DMS153 treated with DMSO at 0.1 percent for 48 hours (cell line): ENCODE measurements around the gene RIPK1.
A peak's percentile ranks its signal among the peaks of the same experiment; 100 is the strongest.
"Not testable (repeated sequence)": the region's sequence is repeated elsewhere in the genome, so short reads cannot be mapped to it uniquely, and the experiment has no call there.

Experiments
- DNase-seq: peaks from one replicate; lab custom pipeline; 2025; ENCODE audit not compliant: unreplicated experiment; lab: John Stamatoyannopoulos, UW

Gene RIPK1

DNA sequence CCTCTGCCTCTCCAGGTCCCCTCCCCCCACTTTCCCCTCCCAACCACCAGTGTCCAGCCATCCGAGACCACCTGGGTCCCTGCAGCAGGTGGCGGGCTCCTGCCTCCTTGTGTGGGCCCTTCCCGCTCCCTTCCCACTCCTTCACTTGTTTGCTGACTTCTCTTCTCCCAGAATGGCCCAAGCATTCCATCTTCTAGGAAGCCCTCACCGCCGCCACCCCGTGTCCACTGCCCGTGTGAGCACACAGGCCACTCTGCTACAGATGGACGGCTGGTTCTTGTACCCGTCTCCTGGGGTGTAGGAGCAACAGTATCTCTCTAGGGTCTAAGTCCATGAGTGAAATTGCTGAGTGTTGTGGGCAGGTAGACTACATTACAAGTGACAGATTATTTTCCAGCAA is 65.2 kb downstream of the RIPK1 start:
- no peak for DNase-seq

DNA sequence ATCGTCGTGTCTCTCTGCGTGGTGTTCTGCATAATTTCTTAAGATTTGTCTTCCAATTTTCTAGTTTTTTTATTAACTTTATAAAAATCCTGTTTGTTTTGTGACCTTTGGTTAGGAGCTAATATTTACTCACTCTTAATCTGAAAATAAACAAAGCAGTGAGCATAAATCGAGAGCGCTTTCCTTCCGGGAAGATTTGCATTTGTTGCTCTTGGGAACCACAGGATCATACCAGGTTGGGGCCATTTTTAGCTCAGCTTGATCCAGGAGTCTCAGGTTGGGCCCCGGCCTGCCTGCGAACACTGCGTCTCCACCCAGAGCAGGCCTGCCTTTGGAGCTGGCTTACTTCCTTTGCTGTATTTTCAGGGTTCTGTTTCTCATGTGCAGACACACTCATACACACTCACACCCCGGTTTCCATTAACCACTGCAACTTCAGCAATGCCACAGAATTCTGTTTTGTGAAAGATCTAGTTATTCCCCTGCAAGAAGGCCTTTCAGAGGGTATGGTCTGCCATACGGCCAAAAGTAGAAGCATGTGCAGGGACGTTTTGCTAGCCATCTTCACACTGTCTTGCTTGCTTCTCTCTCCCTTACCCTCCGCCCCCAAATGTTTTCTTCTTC is 67.5 kb downstream of the RIPK1 start:
- DNase-seq = peak; percentile 6

DNA sequence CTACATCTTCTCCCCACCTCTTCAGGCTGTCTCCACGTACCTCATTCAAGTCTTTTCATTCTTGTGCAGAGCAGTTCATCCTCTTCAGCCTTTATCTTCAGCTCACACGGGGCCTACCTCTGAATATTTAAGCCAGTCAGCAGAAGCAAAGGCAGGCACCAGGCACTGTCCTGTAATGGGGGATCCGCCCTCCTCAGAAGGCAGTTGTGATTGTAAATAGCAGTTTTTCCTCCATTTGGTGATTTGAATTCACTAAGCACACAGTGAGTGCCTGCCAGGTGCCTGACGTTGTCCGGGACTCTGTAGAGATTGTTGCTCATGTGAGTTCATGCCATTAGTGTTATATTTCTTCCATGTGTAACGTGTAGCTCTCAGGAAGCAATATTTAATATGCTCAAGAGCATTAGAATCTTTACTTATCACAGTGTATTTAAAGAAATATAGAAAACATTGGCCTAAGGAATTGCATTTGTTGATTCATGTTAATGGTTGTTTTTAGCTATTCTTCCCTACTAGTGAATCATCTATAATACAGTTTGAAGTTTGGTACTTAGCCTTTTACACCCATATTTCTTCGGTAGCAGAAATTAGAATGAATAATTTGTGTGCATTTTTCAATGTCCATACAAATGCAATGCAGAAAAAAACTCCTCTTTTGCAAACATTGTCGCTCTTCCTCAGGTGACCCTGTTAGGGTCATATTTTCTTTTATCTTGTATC is 68.2 kb downstream of the RIPK1 start:
- DNase-seq = no peak

DNA sequence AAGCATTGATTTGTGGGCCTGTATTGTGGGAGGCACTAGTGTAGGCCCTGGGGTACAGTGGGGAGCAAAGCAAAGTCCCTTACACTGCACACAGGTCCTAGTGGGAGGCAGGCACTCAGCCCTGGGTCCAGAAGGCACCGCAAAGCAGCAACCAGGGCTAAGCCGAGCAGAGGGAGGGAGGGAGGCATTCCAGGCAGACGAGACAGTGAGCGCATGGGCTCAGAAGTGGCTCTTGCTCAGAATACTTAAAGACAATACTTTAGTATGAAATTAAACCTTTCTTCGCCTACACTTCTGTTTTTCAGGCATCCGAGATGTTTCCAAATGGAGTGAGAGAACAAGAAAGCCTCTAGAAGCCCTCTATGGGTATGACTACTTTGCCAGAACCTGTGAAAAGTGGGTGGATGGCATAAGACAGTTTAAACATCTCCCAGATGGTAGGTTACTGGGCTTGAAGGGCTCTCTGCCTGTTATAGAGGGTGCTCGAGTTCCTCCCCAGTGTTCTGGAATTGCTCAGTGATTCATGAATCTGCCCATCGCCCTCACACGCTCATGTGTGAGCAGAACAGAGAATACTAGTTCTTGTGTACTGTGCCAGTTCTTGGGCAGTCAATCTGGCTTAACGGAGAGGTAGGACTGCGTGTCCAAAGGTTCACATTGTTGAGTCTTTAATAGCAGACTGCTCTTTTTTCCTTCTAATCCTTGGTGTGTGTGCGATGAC is 68.9 kb downstream of the RIPK1 start:
- DNase-seq = no peak

DNA sequence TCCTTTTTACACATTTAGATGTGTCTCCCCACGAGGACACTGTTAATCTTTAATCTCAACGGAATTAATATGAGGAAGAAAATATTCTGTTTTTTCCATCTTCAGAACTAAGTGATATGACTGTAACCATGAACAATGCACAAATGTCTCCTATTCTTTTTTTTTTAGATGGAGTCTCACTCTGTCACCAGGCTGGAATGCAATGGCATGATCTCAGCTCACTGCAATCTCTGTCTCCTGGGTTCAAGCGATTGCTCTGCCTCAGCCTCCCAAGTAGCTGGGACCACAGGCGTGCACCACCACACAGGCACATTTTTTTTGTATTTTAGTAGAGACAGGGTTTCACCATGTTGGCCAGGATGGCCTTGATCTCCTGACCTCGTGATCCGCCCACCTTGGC is 69.6 kb downstream of the RIPK1 start:
- DNase-seq = not testable (repeated sequence)

DNA sequence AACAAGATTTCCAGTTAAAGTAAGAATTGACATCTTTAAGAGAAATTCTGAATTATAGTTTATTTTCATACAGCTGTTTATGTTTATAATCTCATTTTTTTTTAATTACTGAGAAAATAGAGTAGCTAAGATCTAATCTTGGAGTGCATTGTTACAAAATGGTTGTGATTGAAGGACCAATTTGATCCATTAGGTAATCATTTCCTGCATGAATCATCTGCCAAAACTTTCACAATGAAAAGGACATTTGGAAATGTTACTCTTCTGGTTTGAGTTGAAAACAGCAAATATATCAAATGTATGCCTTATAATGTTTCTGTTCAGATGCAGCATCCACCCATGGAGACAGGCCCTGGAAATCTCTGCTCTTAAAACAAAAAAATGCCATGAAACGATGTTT is 70.0 kb downstream of the RIPK1 start:
- DNase-seq = no peak

DNA sequence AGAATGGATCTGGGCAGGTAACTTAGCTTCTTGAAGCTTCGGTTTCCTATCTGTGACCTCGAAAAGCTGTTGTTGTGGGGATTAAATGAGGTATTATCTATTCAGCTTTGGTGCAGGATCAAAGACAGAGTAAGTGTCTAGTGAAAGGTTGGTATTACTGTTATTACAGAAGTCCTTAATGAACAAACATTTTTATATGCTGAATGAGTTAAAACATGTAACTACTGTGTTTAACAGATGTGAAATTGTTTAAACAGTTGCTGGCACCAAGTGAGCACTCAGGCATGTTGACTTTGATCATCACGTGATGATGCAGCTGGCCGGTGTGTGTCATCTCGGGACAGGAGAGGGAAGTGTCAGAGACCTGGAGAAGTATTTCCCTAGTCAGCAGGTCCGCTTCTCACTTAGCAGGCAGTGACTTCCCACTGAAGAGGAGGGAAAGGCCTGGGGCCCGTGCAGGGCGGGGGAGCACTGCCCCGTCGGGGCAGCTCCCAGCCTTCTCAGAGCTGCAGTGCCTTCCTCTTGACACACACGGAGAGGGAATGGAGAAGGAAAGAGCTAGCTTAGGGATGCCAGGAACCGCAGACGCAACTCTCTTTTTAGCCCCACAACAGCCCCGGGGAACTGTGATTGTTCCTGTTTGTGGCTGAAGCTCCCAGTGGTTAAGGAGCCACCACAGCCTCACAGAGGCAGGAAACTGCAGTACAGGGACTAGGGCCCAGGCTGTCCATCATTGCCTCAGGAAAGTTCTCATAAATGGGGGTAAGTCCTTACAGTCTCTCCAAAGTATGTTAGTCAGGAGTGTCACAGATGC is 71.0 kb downstream of the RIPK1 start:
- DNase-seq = peak; percentile 75

DNA sequence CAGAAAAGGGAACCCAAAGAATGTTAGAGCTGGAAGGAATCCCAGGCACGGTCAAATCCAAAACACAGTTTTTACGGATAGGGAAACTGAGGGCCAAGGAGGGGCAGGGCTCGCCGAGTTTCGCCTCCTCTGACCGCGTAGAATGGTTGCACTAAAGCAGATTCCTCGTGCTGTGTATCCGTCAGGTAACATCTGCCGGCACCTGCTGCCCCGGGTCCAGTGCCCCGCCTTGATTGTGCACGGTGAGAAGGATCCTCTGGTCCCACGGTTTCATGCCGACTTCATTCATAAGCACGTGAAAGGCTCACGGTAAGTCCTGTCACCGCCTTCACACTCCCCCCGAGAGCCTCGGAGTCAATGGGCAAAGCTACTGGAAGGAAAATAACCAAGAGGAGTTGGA is 71.9 kb downstream of the RIPK1 start:
- no peak for DNase-seq

DNA sequence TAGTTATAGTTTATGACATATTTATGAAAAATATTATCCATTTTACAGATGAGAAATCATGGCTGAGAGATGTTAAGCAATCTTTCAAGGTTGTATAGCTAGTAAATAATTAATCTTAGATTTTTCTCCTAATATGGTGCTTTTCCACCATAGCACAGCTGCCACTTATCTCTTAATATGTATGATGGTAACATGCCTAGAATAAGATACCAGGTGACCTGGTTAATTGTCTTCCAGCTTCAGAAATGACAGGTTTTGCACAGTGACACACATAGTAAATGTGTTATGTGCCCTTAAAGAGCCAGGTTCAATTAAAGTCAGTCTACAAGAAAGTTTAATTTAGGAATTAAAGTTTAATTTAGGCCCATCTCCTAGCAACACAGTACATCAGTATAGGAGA is 74.2 kb downstream of the RIPK1 start:
- no peak for DNase-seq

DNA sequence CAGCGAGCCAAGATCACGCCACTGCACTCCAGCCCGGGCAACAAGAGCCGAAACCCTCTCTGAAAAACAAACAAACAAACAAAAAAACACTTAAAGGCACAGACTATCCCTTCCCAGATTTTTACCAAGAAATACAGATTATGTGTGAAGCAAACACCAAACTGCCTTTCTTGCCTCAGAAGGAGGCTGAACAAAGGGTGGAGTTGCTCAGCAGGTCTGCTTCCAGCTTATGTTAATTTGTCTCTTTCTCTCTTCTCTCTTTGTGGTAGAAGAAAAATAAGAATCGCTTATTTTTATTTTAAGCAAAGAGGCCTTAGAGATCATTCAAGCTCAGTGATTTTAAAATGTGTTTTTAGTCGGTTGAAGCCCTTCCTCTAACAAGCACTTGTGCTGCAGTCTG is 74.9 kb downstream of the RIPK1 start:
- DNase-seq = no peak

DNA sequence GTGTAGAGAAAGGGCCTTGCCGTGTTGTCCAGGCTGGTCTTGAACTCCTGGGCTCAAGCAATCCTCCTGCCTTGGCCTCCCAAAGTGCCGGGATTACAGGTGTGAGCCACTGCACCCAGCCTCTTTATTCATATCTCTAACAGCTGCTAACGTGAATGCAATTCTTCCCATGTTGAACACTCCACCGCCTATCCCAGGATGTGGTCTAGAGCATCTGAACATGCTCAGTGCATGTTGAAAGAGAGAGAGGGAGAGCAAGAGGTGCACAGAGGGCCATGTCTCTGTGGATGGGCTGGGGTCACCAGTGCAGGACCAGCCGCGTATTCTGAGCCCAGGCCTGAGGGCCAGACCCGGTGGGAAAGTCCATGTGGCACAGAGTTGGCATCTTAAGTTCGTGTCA is 76.3 kb downstream of the RIPK1 start:
- DNase-seq = no peak

DNA sequence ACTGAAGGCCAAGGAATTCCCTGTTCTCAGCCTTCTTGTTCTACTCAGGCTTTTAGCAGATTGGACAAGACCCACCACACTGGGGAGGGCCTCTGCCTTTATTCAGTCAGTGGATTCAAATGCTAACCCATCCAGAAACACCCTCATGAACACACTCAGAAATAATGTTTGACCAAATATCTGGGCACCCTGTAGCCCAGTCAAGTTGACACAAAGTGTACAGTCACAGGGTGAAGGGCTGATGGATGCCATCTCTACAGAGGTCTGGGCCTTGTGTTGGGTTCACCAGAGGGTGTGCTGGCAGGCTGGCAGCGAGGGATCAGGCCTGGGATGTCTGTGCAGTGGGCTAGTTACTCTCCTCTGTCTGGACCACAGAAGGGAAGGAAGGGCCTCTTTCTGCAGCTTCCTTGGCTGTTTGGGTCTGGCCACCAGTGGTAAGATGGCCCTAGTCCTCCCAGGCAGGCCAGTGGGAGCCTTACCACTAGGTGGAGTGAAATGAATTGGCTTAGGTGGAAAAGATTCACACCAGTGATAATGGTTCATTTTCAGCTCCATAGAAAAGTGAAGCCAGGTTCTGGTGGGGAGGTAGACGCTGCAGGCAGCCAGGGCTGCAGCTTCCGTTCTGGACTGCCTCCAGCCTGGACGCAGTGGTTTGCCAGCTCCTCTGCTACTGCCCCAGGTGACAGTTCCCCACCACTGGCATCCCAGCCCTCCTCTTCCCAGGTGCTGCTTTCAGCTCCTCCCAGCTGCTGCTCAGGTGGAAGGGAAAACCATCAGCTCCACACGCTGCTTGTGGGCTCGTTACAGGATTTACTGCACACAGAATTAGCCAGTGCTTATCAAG is 79.8 kb downstream of the RIPK1 start:
- DNase-seq = no peak

DNA sequence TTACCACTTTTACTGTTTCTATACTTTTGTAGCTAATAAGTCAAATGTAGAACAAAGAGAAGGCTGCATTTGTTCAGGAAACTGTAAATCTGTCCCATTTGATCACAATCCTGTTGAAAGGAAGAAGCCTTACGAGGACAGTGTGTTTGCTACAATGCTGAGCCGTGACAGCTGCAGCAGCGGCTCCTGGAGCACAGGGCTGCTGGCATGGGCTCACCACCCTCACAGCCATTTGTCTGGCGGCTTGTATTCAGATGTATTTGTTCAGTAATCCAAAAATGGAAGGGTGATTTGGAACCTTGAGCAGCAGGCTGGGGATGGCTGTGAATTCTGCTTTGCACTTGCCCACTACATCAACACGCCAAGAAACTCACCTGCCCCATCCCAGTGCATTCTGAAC is 83.4 kb downstream of the RIPK1 start:
- no peak for DNase-seq

DNA sequence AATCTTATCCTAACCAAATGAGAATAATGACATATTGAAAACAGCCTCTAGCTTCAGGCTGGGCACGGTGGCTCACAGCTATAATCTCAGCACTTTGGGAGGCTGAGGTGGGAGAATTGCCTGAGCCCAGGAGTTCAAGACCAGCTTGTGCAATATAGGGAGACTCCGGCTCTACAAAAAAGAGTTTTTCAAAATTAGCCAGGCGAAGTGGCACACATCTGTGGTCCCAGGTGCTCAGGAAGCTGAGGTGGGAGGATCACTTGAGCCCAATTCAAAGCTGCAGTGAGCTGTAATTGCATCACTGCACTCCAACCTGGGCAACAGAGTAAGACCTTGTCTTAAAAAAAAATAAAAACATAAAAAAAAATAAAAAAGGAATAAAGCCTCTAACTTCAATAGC is 84.4 kb downstream of the RIPK1 start:
- no peak for DNase-seq

DNA sequence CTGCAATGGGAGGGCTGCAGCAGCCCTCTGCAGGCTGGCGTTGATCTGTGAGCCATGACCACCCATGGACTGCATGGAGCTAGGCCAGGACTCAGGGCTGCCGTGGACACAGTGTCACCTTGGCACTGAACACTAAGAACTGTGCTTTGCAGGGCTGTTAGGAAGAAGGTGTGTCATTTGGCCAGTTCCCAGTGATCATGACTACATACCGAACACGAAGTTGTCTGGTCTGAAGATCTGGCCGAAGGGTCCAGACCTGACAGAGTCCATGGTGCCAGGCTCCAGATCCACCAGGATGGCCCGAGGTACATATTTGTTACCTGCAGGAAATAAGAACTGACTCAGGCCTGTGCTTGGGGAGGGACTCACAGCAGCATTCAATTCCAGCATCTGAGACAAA is 87.1 kb downstream of the RIPK1 start:
- DNase-seq = not testable (repeated sequence)

DNA sequence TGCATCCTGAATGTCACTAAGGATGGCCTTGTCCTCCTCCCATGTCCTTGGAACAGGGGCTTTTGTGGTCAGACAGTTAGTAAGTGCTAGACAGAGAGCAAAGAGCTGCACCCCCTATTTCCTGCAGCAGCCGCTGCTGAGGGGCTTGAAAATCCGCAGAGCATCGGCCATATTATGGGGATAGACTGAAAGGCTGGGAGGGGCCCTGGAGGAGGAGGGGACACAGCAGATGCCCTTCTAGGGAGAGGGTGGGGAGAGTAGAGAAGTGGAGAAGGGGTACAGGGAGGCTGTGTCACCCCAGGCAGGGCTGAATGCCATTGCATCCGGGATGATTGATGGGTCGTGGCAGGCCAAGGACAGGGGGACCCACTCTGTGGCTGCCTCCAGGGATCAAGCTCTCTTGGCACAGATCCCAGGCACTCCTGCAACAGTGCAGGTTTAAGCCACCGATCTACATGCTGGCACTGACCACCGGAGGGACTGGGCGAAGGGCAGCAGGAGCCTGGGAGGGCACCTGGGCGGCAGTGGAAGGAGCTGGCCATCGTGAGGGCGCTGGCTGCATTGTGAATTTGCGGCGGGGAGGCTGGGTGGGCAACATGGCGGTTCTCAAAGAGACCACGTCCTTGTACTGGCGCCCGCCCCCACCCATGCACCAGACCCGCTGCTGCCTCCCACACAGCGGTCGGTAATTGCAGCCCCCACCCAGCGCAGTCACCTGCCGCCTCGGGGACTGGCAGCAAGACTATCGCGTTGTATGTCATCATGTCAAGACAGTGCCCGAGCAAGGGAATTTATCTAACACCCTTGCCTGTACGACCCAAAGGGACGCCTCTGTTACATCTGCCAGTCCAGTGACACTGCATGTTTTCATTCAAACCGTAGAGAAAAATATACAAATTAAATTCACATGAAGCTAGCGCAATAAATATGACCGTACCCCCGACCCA is 88.2 kb downstream of the RIPK1 start:
- DNase-seq = not testable (repeated sequence)

DNA sequence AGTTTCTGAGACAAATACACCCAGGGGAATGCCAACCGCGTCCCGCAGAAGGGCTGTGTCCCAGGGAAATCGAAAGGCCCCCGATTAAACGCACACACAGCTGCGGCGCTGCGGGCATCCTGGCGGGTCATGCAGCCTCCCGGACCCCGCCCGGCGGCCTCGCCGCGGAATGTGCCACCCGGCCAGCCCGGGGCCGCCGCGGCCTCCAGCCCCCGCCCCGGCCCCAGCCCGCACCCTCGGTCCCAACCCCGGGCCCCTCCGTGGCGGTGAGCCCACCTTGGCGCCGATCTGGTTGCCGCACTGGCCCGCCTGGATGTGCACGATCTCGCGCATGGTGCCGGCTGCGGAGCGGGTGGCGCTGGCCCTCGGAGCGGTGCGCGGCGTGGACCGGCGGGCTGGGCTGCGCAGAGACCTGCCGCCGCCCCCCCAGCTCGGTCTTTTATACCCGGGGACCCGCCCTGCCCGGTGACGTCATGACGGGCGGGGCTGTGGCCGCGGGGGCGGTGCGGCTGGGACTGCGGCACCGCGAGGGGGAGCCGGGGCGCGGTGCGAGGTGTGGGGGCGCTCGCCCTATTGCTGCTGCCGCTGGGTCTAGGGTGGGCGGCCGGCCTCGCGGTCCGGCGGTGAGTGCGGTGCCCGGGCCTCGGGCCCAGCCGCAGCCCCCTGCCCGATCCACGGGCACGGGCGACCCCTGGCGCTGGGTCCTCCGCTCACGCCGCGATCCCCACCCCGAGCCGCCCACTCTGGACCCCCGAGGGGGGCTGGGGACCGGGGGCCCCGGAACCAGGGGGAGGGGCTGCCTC is 89.0 kb downstream of the RIPK1 start, which contains the start of gene TUBB2A:
Gene TUBB2A (minus strand): TSS at position 414 of the 803 bp plus-strand sequence. CDS start 81 bp downstream, at position 333.
- no peak for DNase-seq
